Embryonic facial prominence (tissue), 1 donor: Measurements from ENCODE around the gene HMGN1.
"Not testable (repeated sequence)": the region's sequence is repeated elsewhere in the genome, so short reads cannot be mapped to it uniquely, and the experiment has no call there.

Experiments used
- DNase-seq: peaks from one replicate; pipeline ENCODE4 v3.0.0-alpha.2; 2016; ENCODE audit errors: extremely low spot score

HMGN1 gene, protein sequence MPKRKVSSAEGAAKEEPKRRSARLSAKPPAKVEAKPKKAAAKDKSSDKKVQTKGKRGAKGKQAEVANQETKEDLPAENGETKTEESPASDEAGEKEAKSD

DNA sequence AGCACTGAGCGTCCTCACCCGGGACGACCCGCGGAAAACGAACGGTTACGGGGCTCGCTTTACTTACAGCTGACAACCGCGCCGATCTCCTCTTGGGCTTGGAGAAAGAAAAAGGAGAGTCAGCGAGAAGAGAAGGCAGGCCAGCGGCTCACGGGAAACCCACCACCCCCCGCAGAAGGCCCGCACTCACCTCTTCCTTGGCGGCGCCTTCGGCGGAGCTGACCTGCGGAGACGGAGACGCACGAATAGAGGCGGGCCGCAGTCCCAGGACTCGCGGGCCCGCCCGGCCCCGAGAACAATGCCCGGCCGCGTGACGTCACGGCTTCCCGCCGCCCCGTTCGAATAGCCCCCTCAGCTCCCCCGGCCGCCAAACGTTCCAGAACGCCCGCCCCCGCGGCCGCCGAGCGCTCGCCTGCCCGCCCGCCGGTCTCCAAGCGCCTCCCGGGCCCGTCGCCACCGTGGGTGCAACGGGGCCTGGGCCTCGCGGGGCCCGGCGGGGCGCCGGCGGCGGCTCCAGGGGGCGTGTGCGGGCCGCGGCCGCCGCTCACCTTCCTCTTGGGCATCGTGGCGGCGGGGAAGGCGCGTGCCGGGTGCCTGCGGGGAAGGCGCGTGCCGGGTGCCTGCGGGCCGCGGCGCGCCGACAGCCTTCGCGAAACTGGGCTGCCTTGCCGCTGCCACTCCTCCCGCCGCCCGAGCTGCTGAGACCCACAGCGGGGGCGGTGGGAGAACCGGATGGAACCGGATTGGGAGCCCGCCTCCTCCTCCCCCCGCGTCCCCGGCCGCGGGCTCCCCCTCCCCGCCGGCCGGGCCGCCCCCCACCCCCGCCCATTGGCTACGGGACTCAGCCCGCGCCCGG is at the start of gene HMGN1:
HMGN1 (minus strand) TSS at position 734 of the 856 bp plus-strand sequence; CDS start at position 563, 171 bp downstream.
- DNase-seq: peak; percentile 83

DNA sequence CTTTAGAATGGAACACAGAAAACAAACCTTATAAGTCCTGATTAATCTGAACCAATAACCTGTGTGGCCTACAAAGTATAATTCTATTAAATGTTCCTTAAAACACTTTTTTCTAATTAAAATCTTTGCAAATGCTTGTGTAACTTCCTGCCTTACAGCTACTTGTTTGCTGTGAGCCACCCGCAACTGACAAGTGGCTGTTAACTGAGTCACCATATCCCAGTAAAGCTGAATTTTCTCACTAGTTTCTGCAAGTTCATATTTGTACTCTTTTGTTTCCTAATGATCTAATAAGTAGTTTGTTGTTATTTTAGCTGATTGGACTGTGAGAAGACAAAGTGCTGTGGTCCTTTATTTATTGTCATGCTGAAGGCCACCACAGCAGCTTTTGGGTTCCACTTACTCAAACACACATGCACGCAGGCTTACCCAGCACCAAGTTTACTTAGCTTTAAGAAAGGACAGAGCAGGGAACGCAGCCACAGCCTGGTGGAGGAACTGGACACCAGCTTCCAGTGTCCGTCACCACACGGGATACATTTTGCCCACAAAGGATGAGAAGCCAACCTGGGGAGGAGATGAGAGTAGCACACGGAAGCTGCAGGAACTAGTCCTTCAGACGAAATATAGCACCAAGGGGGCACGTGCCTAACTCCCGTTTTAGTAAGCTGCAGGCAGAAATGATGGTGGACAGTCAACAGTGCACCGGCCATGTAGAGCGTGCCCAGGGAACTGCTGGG is 48.9 kb upstream of the HMGN1 start:
- no peak for DNase-seq

DNA sequence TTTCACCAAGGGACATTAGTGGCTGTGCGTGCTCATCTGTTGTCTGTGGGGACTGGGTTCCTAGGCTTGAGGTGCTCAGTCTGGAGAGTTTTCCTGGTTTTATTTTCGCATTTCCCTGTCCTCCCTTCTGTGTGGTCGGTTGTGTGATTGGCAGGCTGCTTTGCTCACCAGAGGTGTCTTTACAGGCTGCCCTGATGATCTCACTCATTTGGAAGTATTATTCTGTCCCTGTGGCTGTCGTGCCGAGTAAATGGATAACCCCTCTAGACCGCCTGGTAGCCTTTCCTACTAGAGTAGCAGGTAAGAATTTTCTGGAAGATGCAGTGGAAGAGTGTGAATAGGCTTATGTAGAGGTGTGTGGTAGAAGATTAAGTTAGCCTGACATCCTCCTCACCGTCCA is 44.1 kb upstream of the HMGN1 start:
- no peak for DNase-seq

DNA sequence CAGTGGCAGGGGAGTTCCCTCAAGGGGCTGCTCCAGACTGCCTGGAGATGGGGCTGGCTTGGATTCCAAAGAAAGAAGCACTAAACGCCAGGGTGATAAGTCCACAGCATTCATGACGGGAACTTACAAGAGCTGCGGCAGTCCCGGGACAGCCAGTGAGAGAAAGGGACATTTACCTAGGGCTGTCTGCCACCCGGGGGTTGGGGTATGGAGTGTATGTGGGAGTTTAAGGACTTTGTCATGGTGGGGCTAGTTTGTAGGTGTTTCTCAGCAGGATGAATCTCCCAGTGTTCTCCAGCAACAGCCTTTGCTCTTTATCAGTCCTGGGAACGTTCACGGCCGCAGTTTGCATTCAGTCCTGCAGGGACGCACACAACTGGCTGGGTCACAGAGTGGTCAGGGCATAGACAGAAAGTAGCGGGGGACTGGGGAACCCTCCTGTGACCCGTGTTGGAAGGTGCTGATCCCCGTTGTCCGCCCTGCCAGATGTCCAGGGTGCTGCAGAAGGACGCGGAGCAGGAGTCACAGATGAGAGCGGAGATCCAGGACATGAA is 41.4 kb upstream of the HMGN1 start:
- no peak for DNase-seq

DNA sequence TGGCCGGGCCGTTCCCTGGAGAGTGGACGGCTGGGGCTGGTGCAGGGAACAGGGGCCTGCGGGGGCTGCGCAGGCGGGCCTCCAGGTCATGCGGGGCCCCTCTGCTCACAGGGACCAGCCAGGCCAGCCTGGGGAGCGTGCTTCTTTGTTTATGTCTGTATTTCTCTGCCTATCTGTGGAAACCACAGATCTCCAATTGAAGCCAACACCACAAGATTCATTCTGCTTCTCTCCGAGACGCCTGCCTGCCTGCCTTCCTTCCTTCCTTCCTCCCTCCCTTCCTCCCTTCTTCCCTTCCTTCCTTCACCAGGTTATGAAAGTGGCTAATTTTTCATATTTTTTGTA is 39.9 kb upstream of the HMGN1 start:
- DNase-seq: no peak

DNA sequence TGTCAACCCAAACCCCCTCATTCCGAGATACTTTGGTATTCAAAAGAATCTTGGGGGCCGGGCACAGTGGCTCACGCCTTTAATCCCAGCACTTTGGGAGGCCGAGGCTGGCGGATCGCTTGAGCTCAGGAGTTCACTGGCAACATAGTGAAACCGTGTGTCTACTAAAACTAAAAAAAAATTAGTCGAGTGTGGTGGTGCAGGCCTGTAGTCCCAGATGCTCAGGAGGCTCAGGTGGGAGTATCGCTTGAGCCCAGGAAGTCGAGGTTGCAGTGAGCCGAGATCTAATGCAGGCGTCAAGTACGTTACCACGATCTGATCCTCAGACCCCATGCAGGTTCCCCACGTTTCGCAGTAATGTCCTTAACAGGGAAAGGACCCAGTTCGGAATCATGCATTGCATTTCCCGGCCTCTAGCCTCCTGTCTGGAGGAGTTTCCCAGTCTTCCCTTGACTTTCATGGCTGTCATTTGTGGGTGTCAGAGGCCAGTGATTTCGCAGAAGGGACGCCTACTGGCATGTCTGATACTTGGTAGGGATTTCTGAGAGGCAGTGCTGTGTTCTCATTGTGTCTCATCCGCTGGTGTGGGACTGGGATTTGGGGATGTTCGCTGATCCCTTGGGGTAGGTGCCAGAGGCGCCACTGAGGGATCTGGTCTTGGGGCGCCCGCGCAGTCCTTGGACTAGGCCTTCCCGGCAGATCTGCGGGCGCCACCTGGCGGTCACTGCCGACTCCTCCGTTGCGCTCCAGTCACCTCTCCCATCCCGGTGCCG is 39.3 kb upstream of the HMGN1 start:
- peak; percentile 47 for DNase-seq

DNA sequence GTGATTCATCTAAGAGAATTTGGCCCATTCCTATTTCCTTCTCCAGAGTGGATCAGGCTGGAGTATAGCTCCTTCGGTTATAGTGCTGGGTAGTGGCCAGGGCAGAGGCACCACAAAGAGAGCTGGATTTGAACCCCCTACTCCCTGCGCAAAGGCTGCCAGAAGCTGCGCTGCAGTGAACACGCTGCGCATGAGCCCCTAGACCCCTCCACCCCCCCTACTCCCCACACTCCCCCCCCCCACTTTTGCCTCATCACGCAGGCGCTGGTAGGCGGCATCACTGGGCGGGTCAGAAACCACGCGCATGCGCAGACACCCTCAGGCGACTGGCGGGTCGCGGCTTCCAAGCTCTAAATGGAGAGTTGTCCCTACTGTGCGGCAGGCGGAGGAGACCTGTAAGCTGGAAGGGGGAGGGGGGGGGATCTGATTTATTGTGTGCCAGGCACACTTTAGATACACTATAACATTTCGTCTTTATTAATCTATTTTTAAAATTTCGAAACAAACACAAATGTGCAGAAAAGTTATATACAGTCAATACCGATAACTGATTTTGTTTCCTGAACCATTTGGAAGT is 38.7 kb upstream of the HMGN1 start:
- peak; percentile 82 for DNase-seq

DNA sequence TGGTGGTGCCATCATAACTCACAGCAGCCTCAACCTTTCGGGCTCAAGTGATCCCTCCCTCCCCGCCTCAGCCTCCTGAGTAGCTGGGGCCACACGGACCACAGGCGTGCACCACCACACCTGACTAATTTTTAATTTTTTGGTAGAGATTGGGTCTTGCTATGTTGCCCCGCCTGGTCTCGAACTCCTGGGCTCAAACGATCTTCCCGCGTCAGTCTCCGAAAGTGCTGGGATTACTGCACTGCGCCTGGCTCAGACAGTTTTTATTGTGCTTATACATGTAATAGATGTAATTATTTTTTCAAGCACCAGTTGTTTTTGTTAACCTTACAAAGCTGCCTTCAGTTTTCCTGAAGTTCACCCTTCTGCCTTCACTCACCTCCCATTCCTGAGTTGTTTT is 38.0 kb upstream of the HMGN1 start:
- DNase-seq: no peak

DNA sequence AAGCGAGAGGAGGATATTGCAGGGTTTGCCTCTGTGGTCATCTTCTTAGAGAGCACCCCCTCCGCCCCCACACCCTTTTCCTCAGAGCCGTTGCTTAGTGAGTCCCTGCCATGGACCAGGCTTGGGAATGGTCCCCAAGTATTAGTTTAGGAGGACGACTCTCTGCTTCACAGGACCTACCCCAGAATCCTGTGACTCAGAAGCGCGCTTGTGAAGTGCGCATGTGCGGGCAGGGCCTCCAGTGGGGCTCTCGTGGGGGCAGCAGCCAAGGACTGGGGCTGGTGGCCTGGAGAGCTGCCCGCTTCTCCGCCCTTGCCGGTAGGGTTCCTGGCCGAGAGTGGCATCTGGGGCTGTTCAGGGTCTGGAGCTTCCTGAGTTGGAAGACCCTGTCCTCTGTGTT is 37.3 kb upstream of the HMGN1 start:
- no peak for DNase-seq

DNA sequence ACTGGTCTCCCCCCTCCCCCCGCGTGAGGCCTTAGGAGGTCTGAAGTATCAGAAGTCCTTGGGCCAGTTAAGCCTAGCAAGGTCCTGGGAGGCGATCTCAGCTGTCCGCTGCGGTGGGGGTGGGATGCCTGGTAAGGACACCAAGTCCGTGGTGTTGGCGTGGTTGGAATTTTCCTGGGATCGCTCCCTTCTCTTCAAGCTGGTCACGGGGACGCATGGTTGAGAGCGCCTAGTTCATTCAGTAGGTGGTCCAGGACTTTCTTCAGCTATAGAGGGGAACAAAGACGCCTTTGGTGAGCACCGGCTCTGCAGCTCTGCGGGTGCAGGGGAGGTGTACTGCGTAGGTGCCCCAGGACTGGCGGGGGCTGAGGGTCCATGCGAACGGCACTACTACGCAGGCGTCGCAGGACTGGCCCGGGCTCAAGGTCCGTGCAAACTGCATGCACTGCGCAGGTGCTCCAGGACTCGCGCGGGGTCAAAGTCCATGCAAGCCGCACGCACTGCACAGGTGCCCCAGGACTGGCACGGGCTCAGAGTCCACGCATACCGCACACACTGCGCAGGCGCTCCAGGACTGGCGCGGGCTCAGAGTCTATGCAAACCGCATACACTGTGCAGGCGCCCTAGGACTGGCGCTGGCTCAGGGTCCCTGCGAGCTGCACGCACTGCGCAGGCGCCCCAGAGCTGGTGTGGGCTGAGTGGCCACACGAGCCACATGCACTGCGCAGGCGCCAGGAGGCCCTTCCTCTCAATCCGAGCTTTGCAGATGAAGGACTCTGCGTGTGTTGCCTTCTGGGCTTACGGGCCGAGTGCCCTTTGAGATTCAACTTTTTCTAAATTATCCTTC is 36.6 kb upstream of the HMGN1 start:
- no peak for DNase-seq

DNA sequence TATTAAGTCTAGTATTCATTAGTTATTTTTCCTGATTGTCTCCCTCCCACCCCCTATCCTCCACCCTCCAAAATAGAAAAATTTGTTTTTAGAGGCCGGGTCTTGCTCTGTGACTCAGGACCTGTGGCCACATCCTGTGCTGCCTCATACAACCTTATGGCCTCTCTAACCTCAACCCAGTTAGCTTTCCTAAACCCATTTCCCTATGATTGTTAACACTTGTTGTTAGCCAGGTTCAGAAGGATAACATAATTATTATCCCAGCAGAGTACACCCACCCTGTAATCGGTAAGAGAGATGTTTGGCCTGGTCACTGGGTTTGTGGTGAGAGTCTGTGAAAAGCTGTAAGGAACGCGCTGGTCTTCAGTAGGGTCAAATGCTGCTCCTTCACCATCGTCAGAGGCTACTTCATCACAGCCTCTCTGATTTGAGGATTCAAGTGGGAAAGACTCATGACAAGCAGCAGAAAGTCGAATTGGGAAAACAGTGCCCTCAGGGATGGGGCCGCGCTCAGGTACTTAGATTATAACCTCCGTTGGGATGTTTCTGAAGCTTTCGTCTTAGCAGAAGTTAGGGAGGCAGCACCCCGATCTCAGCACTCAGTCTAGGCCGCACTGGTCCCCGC is 35.9 kb upstream of the HMGN1 start:
- no peak for DNase-seq

DNA sequence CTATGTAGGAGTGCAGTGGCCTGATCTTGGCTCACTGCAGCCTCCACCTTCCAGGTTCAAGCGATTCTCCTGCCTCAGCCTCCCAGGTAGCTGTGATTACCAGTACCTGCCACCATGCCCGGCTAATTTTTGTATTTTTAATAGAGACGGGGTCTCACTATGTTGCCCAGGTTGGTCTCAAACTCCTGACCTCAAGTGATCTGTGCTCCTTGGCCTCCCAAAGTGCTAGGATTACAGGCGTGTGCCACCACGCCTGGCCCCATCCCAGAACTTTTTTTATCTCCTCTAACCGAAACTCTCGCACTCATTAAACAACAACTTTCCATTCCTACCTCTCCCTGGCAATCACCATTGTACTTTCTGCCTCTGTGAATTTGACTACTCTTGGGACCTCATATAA is 33.2 kb upstream of the HMGN1 start:
- DNase-seq: not testable (repeated sequence)

DNA sequence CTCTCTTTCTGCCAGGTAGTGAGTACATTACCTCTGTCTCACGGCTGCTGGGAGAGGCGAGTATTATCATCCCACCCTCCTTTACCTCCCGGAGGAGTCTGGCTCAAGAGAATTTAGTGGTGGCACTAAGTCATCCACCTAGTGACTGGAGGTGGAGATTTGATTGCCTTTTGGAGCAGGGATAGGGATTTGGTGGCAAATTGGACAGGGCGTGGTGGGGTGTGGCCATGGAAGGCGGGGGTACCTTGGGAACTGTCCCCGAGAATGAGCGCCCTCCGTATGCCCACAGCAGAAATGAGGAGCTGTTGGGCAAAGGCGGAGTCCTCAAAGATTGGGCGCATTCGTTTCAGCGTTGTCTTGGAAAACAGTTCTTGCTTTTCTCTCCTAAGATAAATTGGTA is 32.1 kb upstream of the HMGN1 start:
- no peak for DNase-seq

DNA sequence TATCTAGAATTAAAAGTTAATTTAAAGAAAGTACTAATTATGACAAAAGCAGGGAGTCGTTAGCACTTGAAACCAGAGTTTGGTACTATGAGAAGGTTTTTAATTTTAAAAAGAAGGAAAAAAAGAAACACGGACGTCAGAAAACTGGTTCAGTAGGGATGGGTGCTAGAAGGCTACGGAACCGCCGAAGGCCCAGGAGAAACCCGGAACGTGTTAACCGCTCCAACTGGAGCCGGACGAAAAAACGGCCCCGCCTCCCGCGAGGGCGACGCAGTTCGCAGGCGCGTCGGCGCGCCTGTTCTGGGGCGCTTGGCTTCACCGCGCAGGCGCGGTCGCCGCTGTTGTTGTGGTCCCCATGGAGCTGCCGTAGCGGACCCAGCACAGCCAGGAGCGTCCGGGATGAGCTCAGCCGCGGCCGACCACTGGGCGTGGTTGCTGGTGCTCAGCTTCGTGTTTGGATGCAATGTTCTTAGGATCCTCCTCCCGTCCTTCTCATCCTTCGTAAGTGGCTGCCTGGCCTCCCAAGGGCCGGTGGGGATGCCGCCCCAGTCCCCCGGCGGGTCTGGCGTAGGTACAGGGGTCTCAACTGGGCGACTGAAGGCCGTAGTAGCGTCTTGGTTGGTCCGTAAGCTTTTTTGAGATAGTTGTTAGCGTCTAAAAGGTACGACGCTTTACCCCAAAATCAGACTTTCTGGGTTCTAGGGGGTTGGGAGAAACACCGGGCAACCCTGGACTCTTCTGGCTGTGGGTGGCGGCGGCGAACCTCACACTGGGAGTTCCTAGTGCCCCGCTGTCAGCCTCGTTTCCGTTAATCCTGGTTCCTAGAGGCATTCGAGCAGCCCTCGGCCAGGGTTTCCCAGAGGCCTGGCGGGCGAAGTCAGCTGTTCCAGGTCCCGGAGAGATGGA is 31.4 kb upstream of the HMGN1 start:
- peak; percentile 80 for DNase-seq

DNA sequence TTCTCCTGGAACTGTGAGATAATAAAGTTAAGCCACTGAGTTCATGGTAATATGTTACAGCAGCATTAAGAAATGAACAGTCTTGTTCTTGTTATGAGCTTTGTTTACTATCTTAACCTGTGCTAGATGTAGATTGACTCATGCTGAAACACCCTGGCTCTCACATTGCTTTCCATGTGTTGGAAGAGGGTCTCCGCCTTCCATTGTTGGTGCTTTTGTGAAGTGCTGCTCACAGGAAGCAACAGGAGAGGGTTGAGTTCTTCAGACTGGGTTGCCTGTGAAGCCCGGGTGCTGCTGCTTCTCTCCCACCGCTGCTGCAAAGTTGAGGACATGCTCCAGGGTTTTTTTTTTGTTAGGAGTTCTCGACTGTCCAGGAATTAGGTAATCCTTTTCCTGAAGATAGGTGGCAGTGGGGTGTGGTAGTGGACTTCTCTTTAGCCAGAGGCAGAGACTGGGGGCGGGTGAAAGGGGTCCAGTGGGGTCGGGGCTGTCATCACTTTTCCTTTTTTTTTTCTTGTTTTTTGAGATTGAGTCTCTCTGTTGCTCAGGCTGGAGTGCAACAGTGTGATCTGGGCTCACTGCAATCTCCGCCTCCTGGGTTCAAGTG is 28.7 kb upstream of the HMGN1 start:
- no peak for DNase-seq

DNA sequence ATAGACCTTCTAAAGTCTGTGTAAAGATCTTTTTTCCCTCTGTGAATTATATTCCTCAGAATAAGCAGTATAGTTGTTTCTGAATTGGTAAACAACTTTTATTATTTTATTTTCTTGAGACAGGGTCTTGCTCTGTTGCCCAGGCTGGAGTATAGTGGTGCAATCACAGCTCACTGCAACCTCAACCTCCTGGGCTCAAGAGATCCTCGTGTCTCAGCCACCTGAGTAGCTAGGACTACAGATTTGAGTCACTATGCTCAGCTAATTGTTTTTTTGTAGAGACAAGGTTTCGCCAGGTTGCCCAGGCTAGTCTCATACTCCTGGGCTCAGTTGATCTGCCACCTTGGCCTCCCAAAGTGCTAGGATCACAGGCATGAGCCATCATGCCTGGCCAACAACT is 26.6 kb upstream of the HMGN1 start:
- DNase-seq: no peak

DNA sequence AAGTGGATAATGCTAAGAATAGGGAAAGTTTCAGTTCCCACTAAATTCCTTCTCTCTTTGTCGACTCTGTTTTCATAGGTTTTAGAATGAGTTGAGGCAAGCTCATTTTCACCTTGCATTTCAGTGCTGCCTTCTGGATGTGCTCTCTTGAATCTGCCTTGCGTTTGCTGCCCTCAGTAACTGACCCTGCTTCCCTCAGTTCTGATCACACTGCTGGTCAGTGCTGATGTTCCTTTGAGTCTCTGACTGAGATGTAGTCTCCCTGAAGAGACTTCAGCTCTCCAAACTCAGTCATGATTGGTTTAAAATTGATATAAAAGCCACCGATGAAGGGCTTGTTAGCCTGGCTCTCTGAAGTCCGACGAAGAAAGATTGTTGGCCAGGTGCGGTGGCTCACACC is 25.2 kb upstream of the HMGN1 start:
- no peak for DNase-seq

DNA sequence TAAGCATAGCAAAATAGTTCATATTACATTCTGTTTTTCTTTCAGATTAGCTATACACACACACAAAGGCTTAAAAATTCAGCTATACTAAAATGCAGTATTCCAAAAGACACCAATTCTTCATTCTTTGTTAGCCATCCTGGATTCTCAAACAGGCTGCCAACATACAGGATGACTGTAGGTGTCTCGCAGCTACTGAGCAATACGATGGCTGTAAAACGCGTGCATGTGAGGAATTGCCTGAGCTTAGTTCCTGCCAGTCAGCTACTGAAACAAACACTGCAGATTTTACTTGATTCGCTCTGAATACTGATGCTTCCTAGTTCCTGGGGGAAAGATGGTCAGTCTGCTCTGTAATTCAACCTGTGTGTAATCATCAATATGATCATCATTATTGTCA is 24.7 kb upstream of the HMGN1 start:
- no peak for DNase-seq

DNA sequence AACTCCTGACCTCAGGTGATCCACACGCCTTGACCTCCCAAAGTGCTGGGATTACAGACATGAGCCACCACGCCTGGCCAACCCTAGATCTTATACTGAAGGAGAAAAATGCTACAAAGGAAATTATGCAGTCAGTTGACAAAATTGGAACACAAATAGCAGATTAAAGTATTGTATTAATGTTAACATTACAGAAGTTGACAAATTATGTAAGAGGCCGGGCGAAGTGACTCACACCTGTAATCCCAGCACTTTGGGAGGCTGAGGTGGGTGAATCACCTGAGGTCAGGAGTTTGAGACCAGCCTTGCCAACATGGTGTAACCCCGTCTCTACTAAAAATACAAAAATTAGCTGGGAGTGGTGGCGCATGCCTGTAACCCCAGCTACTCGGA is 21.0 kb upstream of the HMGN1 start:
- not testable (repeated sequence) for DNase-seq
